Heart left ventricle (tissue), 16 donors: Measurements from ENCODE around the gene PHACTR1. TPM values are rescaled to one million over a fixed set of nuclear protein-coding genes. Genes with fewer than 3 reads are reported as not detected.

ENCODE experiments used
- ATAC-seq, 4 donors: fragments of 200-7000 bp; cut with Tn5 transposase; one replicate each; pipeline ENCODE4 v1.9.1; 2020 to 2022; ENCODE audit warnings: moderate library complexity in 4 of 4, mild to moderate bottlenecking in 3 of 4, moderate number of reproducible peaks in 1 of 4
- DNase-seq, 5 donors: peaks; one replicate each; pipeline ENCODE4 v3.0.0-alpha.2; 2020
- H3K27ac ChIP-seq, 12 donors: fragments of 200-600 bp; sonication (generic) in 4 of 12; one replicate each; pipeline versions ENCODE4 v1.5.0 to v1.8.0; 2016 to 2022; ENCODE audit warnings: mild to moderate bottlenecking in 2 of 12
- H3K27me3 ChIP-seq, 9 donors: fragments of 200-600 bp; sonication (generic) in 2 of 9; one replicate each; pipeline versions ENCODE4 v1.5.1 to v1.8.0; 2016 to 2022; ENCODE audit warnings: mild to moderate bottlenecking in 3 of 9
- H3K36me3 ChIP-seq, 9 donors: fragments of 200-600 bp; sonication (generic) in 2 of 9; one replicate each; pipeline versions ENCODE4 v1.5.0 to v1.8.0; 2018 to 2022; ENCODE audit warnings: mild to moderate bottlenecking in 2 of 9
- H3K4me1 ChIP-seq, 12 donors: fragments of 200-600 bp; sonication (generic) in 4 of 12; one replicate each; pipeline versions ENCODE4 v1.5.0 to v1.8.0; 2016 to 2022; ENCODE audit warnings: mild to moderate bottlenecking in 3 of 12
- H3K4me3 ChIP-seq, 12 donors: fragments of 200-600 bp; sonication (generic) in 4 of 12; one replicate each; pipeline versions ENCODE4 v1.5.0 to v1.8.0; 2017 to 2022; ENCODE audit warnings: mild to moderate bottlenecking in 9 of 12, moderate library complexity in 4 of 12
- H3K9me3 ChIP-seq, 12 donors: fragments of 200-600 bp; sonication (generic) in 4 of 12; one replicate each; pipeline versions ENCODE4 v1.5.0 to v1.8.0; 2016 to 2022; ENCODE audit warnings: mild to moderate bottlenecking in 1 of 12
- CTCF ChIP-seq, 12 donors: fragments of 200-600 bp; sonication (generic) in 4 of 12; IDR thresholded peaks; one replicate each; pipeline versions ENCODE4 v1.5.0 to v1.8.0; 2018 to 2022; ENCODE audit warnings: antibody characterized with exemption in 12 of 12, mild to moderate bottlenecking in 5 of 12
- POLR2A ChIP-seq, 2 donors: fragments of 450-650 bp; IDR thresholded peaks; one replicate each; pipeline ENCODE4 v1.6.1; 2017; ENCODE audit warnings: antibody characterized with exemption in 2 of 2, mild to moderate bottlenecking in 2 of 2, moderate library complexity in 2 of 2
- WGBS, 4 donors: extraction: QIAGEN DNeasy Blood & Tissue Kit in 2 of 4; methylation state at CpG; one replicate each; pipeline versions ENCODE4 v1.1.5 to v1.1.7; 2013 to 2018; 5-methylcytosine and 5-hydroxymethylcytosine counted together
- intact Hi-C, 10 donors: fragments of 100-400 bp; cut with DNase I; formaldehyde crosslinking; loops; one replicate each; pipeline versions ENCODE4 v1.11.1 to v1.14.2; 2022
- polyA plus RNA-seq, 2 donors: library from polyadenylated mRNA; stranded (reverse); fragments of 200-250 nt; gene quantifications; one replicate each; pipeline ENCODE4 v1.2.3, GENCODE V29; 2013
- total RNA-seq, 9 donors: library from RNA; depleted of rRNA in 2 of 9; stranded (reverse); fragments of >200 nt in 2 of 9; fragmentation: NEBNext Ultra II Directional in 3 of 9; extraction: Animal tissue kit (Norgen Biotek cat#: 25700) in 3 of 9; gene quantifications; one replicate each; pipeline versions ENCODE4 v1.1.0 to v1.2.4, GENCODE V29; 2016 to 2023
- donor health status: ischemic (EF 13 %, LVEDD 7.1; RV severe dilation, severe dysfunction).
- donor health status: healthy with polysubstance abuse.
- donor health status: DM: no; HTN: yes; CAD: no.
- donor health status: DM: no; HTN: no; CAD: no.
- donor health status: ischemic (EF 25% LVEDD 6.9; RV normal size, moderate dysfunction).
- donor health status: ischemic (EF 25% LVEDD 5.7; RV mildly dilated, moderate dysfunction).
- donor health status: healthy.
- donor health status: DM: yes; HTN: yes; CAD: no.
- donor health status: ischemic (EF 35%, LVEDD 5.7; RV mildly dilated, moderate dysfunction).
- donor health status: nonischemic (EF 11% LVEDD 7.7; RV severe dilation, severe dysfunction).
- donor health status: DM: yes; HTN: yes; CAD: no.
- donor health status: PGD.
- donor health status: ischemic (EF 29% LVEDD 5.4; RV normal size, mild dysfunction).
- donor health status: nonischemic (EF 23%, LVEDD 6.1; RV moderate dilation, normal function).

PHACTR1 gene
- total and polyA plus RNA-seq, 11 donors: 21.2 to 238 (median 87.4) TPM

- ATAC-seq: no peak
- peaks cover 0 to 8% (median 0%) of the 10 kb centered on the region in 9 donors for H3K36me3 ChIP-seq
- no peaks in the 10 kb centered on the region for H3K27me3 ChIP-seq
- no peak for DNase-seq
- peaks cover 0 to 12% (median 0%) of the 10 kb centered on the region in 12 donors for H3K9me3 ChIP-seq
- TF ChIP-seq POLR2A (IDR thresholded peaks at IDR 0.05) (no peak), CTCF (IDR thresholded peaks at IDR 0.05) (no peak)
- intact Hi-C loops: no loop called here
- H3K4me1 ChIP-seq: peaks cover 0 to 14% (median 0%) of the 10 kb centered on the region in 12 donors
- H3K4me3 ChIP-seq: no peak overlapping the region
- no peak overlapping the region for H3K27ac ChIP-seq
- WGBS, 4 donors: 87 to 92% (median 90%) methylated on average over 5 of the region's 5 CpGs
Observed at GRCh38 chr6:13252790-13253189, 536.2 kb downstream of the PHACTR1 start.

DNA sequence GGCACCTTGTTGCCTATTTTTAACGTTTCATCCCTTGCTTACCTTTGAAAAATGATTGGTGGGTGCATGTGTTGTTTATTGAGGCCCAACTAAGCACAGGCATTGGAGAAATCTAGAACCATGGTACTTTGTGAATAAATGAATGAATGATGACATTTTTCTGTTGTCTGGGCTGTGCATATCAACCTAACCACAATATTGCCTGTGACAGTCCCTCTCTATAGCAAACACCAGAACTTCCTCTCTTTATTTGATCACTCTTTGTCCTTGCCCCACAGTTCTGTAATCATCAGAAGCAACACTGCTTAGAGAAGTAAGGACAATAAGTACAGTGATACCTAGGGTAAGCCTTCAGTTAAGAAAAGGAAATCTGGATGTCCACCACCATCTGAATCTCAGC, 536.7 kb downstream of the PHACTR1 start:
- 79 to 90% (median 80%) methylated on average over 1 of the region's 1 CpG for WGBS, 4 donors
- intact Hi-C loops: no loop called here
- H3K9me3 ChIP-seq: peaks cover 0 to 12% (median 0%) of the 10 kb centered on the region in 12 donors

GRCh38 chr6:13256266-13257001, 539.9 kb downstream of the PHACTR1 start:
- ATAC-seq (peak in 2 of 4 donors; percentile 54 to 69), DNase-seq (no peak)
- intact Hi-C loops: no loop called here

More for the DNA sequence above, 536.7 kb downstream of the PHACTR1 start:
- no peak for DNase-seq
- peak in 1 of 4 donors; percentile 19 for ATAC-seq
- peaks cover 0 to 14% (median 0%) of the 10 kb centered on the region in 12 donors for H3K4me1 ChIP-seq
- TF ChIP-seq CTCF (IDR thresholded peaks at IDR 0.05) (no peak), POLR2A (IDR thresholded peaks at IDR 0.05) (no peak)
- H3K36me3 ChIP-seq: peaks cover 0 to 8% (median 0%) of the 10 kb centered on the region in 9 donors
- no peaks in the 10 kb centered on the region for H3K27me3 ChIP-seq
- no peak overlapping the region for H3K27ac ChIP-seq
- H3K4me3 ChIP-seq: no peak overlapping the region

More at GRCh38 chr6:13256266-13257001, 539.9 kb downstream of the PHACTR1 start:
- Histone ChIP-seq H3K9me3 (peaks cover 0 to 12% (median 0%) of the 10 kb centered on the region in 12 donors), H3K27ac (peak overlapping the region in 1 of 12 donors; percentile 60), H3K4me3 (no peak overlapping the region), H3K4me1 (peaks cover 0 to 26% (median 1%) of the 10 kb centered on the region in 12 donors), H3K27me3 (no peaks in the 10 kb centered on the region), H3K36me3 (peaks cover 0 to 3% (median 0%) of the 10 kb centered on the region in 9 donors)
- WGBS, 4 donors: 73 to 82% (median 80%) methylated on average over 2 of the region's 2 CpGs
- TF ChIP-seq CTCF (IDR thresholded peaks at IDR 0.05) (no peak), POLR2A (IDR thresholded peaks at IDR 0.05) (no peak)
